HAP-1 (cell line): ENCODE measurements around the gene BMPR2.

Source experiments
- DNase-seq, 2 experiments: peaks; one replicate each; pipeline ENCODE4 v3.0.0-alpha.2; 2016 to 2020; ENCODE audit warnings: low spot score in 2 of 2
- H3K27me3 ChIP-seq: fragments of 250-450 bp; sonication (Bioruptor Pico); 2 replicates; pipeline ENCODE4 v1.5.1; 2020; ENCODE audit warnings: low read depth, mild to moderate bottlenecking, moderate library complexity
- H3K36me3 ChIP-seq: fragments of 250-450 bp; sonication (Bioruptor Pico); replicated peaks from 2 replicates; pipeline ENCODE4 v1.5.1; 2020; ENCODE audit warnings: mild to moderate bottlenecking
- H3K4me1 ChIP-seq: fragments of 250-450 bp; sonication (Bioruptor Pico); 2 replicates; pipeline ENCODE4 v1.5.1; 2020; ENCODE audit warnings: mild to moderate bottlenecking
- H3K4me3 ChIP-seq: fragments of 250-450 bp; sonication (Bioruptor Pico); 2 replicates; pipeline ENCODE4 v1.5.1; 2020; ENCODE audit warnings: mild to moderate bottlenecking, moderate library complexity
- H3K9me3 ChIP-seq: fragments of 250-450 bp; sonication (Bioruptor Pico); 2 replicates; pipeline ENCODE4 v1.5.1; 2020; ENCODE audit warnings: mild to moderate bottlenecking, moderate library complexity
- in situ Hi-C: fragments of 300-500 bp; cut with MboI; formaldehyde crosslinking; loops from 3 replicates; pipeline ENCODE4 v1.14.3; 2020; ENCODE audit warnings: low sequenced_read_pairs, inconsistent platforms, mixed read lengths

Gene BMPR2

GRCh38 chr2:202444000-202444399 lies 67.9 kb downstream of the BMPR2 start:
- Histone ChIP-seq H3K4me1 (no peaks in the 10 kb centered on the region), H3K27me3 (no peaks in the 10 kb centered on the region), H3K36me3 (no peaks in the 10 kb centered on the region), H3K9me3 (no peaks in the 10 kb centered on the region), H3K4me3 (no peak overlapping the region)
- DNase-seq = no peak
- in situ Hi-C loops = no loop called here

- Histone ChIP-seq H3K27me3 (no peaks in the 10 kb centered on the region), H3K9me3 (no peaks in the 10 kb centered on the region), H3K4me3 (no peak overlapping the region), H3K36me3 (no peaks in the 10 kb centered on the region), H3K4me1 (no peaks in the 10 kb centered on the region)
- in situ Hi-C loops = no loop called here
- no peak for DNase-seq
These were observed 73.2 kb downstream of the BMPR2 start for GRCh38 chr2:202449344-202449743.

- Histone ChIP-seq H3K9me3 (no peaks in the 10 kb centered on the region), H3K27me3 (no peaks in the 10 kb centered on the region), H3K36me3 (no peaks in the 10 kb centered on the region), H3K4me3 (no peak overlapping the region), H3K4me1 (no peaks in the 10 kb centered on the region)
- no peak for DNase-seq
- in situ Hi-C loops = no loop called here
These were observed 74.7 kb downstream of the BMPR2 start for GRCh38 chr2:202450785-202451184.

GRCh38 chr2:202452744-202453143 lies 76.6 kb downstream of the BMPR2 start:
- H3K27me3 ChIP-seq = no peaks in the 10 kb centered on the region

GRCh38 chr2:202454536-202454935 lies 78.4 kb downstream of the BMPR2 start:
- no peak overlapping the region for H3K4me3 ChIP-seq
- H3K4me1 ChIP-seq = no peaks in the 10 kb centered on the region
- H3K9me3 ChIP-seq = no peaks in the 10 kb centered on the region
- DNase-seq = no peak
- no peaks in the 10 kb centered on the region for H3K36me3 ChIP-seq
- H3K27me3 ChIP-seq = no peaks in the 10 kb centered on the region
- in situ Hi-C loops = no loop called here

More at GRCh38 chr2:202452744-202453143, 76.6 kb downstream of the BMPR2 start:
- no peak for DNase-seq
- H3K9me3 ChIP-seq = no peaks in the 10 kb centered on the region
- no peaks in the 10 kb centered on the region for H3K4me1 ChIP-seq
- in situ Hi-C loops = no loop called here
- no peaks in the 10 kb centered on the region for H3K36me3 ChIP-seq
- no peak overlapping the region for H3K4me3 ChIP-seq

- no peak for DNase-seq
- Histone ChIP-seq H3K9me3 (no peaks in the 10 kb centered on the region), H3K27me3 (no peaks in the 10 kb centered on the region), H3K36me3 (no peaks in the 10 kb centered on the region), H3K4me3 (no peak overlapping the region), H3K4me1 (no peaks in the 10 kb centered on the region)
- in situ Hi-C loops = no loop called here
These were observed 79.0 kb downstream of the BMPR2 start for GRCh38 chr2:202455114-202455513.

GRCh38 chr2:202460119-202460518 lies 84.0 kb downstream of the BMPR2 start:
- H3K36me3 ChIP-seq = no peaks in the 10 kb centered on the region
- H3K9me3 ChIP-seq = no peaks in the 10 kb centered on the region
- H3K4me3 ChIP-seq = no peak overlapping the region
- no peaks in the 10 kb centered on the region for H3K27me3 ChIP-seq
- in situ Hi-C loops = no loop called here
- DNase-seq = no peak
- no peaks in the 10 kb centered on the region for H3K4me1 ChIP-seq

GRCh38 chr2:202479090-202479489 lies 103.0 kb downstream of the BMPR2 start:
- Histone ChIP-seq H3K27me3 (no peaks in the 10 kb centered on the region), H3K36me3 (no peaks in the 10 kb centered on the region; the same call in 1 of the 2 replicates), H3K4me3 (no peak overlapping the region), H3K4me1 (no peaks in the 10 kb centered on the region), H3K9me3 (no peaks in the 10 kb centered on the region)
- DNase-seq = no peak
- in situ Hi-C loops = no loop called here

- Histone ChIP-seq H3K36me3 (no peaks in the 10 kb centered on the region; the same call in 1 of the 2 replicates), H3K9me3 (no peaks in the 10 kb centered on the region), H3K4me1 (no peaks in the 10 kb centered on the region), H3K27me3 (no peaks in the 10 kb centered on the region), H3K4me3 (no peak overlapping the region)
- no peak for DNase-seq
- in situ Hi-C loops = no loop called here
These were observed 103.5 kb downstream of the BMPR2 start for GRCh38 chr2:202479610-202480009.

- no peak for DNase-seq
- in situ Hi-C loops = no loop called here
These were observed 110.2 kb downstream of the BMPR2 start for GRCh38 chr2:202486351-202486750.

GRCh38 chr2:202488671-202489070 lies 112.5 kb downstream of the BMPR2 start:
- H3K36me3 ChIP-seq = no peaks in the 10 kb centered on the region
- DNase-seq = peak in 1 of 2 experiments; percentile 22
- H3K4me3 ChIP-seq = no peak overlapping the region
- H3K4me1 ChIP-seq = peaks cover 16% of the 10 kb centered on the region
- H3K27me3 ChIP-seq = no peaks in the 10 kb centered on the region
- no peaks in the 10 kb centered on the region for H3K9me3 ChIP-seq
- in situ Hi-C loops = no loop called here

More at GRCh38 chr2:202486351-202486750, 110.2 kb downstream of the BMPR2 start:
- Histone ChIP-seq H3K36me3 (no peaks in the 10 kb centered on the region), H3K4me3 (no peak overlapping the region), H3K9me3 (no peaks in the 10 kb centered on the region), H3K4me1 (peaks cover 10% of the 10 kb centered on the region), H3K27me3 (no peaks in the 10 kb centered on the region)

- in situ Hi-C loops = no loop called here
- peaks cover 25% of the 10 kb centered on the region for H3K4me1 ChIP-seq
These were observed 114.4 kb downstream of the BMPR2 start for GRCh38 chr2:202490479-202490878.

GRCh38 chr2:202491514-202491913 lies 115.4 kb downstream of the BMPR2 start:
- Histone ChIP-seq H3K4me1 (peaks cover 25% of the 10 kb centered on the region), H3K9me3 (no peaks in the 10 kb centered on the region), H3K27me3 (no peaks in the 10 kb centered on the region), H3K36me3 (no peaks in the 10 kb centered on the region), H3K4me3 (no peak overlapping the region)
- no peak for DNase-seq
- in situ Hi-C loops = no loop called here

More at GRCh38 chr2:202490479-202490878, 114.4 kb downstream of the BMPR2 start:
- H3K9me3 ChIP-seq = no peaks in the 10 kb centered on the region
- no peaks in the 10 kb centered on the region for H3K27me3 ChIP-seq
- H3K36me3 ChIP-seq = no peaks in the 10 kb centered on the region
- no peak for DNase-seq
- no peak overlapping the region for H3K4me3 ChIP-seq

GRCh38 chr2:202494300-202495229 lies 118.4 kb downstream of the BMPR2 start:
- no peaks in the 10 kb centered on the region for H3K36me3 ChIP-seq
- no peaks in the 10 kb centered on the region for H3K27me3 ChIP-seq
- no peak overlapping the region for H3K4me3 ChIP-seq
- H3K9me3 ChIP-seq = no peaks in the 10 kb centered on the region
- peaks cover 15% of the 10 kb centered on the region for H3K4me1 ChIP-seq
- in situ Hi-C loops = no loop called here
- DNase-seq = peak; percentile 76 to 90
